Measurements from ENCODE around the gene AGO3.

AGO3 gene

GRCh38 chr1:36092166-36092797, 161.4 kb downstream of the AGO3 start:
- DNase-seq (ENCODE audit: low read depth) = no peak
- TF ChIP-seq, protein P1, sequence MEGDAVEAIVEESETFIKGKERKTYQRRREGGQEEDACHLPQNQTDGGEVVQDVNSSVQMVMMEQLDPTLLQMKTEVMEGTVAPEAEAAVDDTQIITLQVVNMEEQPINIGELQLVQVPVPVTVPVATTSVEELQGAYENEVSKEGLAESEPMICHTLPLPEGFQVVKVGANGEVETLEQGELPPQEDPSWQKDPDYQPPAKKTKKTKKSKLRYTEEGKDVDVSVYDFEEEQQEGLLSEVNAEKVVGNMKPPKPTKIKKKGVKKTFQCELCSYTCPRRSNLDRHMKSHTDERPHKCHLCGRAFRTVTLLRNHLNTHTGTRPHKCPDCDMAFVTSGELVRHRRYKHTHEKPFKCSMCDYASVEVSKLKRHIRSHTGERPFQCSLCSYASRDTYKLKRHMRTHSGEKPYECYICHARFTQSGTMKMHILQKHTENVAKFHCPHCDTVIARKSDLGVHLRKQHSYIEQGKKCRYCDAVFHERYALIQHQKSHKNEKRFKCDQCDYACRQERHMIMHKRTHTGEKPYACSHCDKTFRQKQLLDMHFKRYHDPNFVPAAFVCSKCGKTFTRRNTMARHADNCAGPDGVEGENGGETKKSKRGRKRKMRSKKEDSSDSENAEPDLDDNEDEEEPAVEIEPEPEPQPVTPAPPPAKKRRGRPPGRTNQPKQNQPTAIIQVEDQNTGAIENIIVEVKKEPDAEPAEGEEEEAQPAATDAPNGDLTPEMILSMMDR (IDR thresholded peaks at IDR 0.05; ENCODE audit: insufficient read depth, low read depth, low read length, missing control alignments) = no peak
- no peak overlapping the region for H3K4me3 ChIP-seq (ENCODE audit: low read depth, low read length)

- DNase-seq (ENCODE audit: low read depth) = no peak
- TF ChIP-seq, protein P1 (IDR thresholded peaks at IDR 0.05; ENCODE audit: insufficient read depth, low read depth, low read length, missing control alignments) = no peak
- no peak overlapping the region for H3K4me3 ChIP-seq (ENCODE audit: low read depth, low read length)
Measured at GRCh38 chr1:36092798-36093185, 161.9 kb downstream of the AGO3 start.

GRCh38 chr1:36093226-36093625, 162.3 kb downstream of the AGO3 start:
- TF ChIP-seq, protein P1 (IDR thresholded peaks at IDR 0.05; ENCODE audit: insufficient read depth, low read depth, low read length, missing control alignments) = no peak
- H3K4me3 ChIP-seq (ENCODE audit: low read depth, low read length) = no peak overlapping the region
- no peak for DNase-seq (ENCODE audit: low read depth)

DNA sequence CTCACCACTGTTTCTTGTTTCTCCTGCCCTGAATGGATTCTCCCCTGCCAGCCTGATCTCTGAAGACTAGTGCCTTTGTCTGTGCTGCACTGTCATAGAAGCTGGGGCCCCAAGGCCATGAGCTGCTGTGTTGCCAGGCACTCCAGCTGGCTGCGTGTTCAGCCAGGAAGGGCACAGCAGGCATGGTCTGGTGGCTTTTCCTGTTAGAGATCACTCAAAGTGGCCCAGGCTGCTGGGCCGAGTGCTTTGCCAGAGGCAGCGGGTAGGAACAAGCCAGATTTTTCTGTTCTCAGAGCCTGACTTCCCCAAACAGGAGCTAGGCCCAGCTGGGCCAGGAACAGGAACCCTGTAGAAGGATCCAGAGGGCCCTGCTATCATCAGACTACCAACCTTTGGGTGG, 163.0 kb downstream of the AGO3 start:
- DNase-seq (ENCODE audit: low read depth) = no peak
- H3K4me3 ChIP-seq (ENCODE audit: low read depth, low read length) = no peak overlapping the region
- TF ChIP-seq, protein P1 (IDR thresholded peaks at IDR 0.05; ENCODE audit: insufficient read depth, low read depth, low read length, missing control alignments) = no peak

GRCh38 chr1:36094621-36095061, 163.7 kb downstream of the AGO3 start:
- no peak overlapping the region for H3K4me3 ChIP-seq (ENCODE audit: low read depth, low read length)
- DNase-seq (ENCODE audit: low read depth) = no peak
- TF ChIP-seq, protein P1 (IDR thresholded peaks at IDR 0.05; ENCODE audit: insufficient read depth, low read depth, low read length, missing control alignments) = no peak

GRCh38 chr1:36095760-36096405, 165.0 kb downstream of the AGO3 start:
- no peak for DNase-seq (ENCODE audit: low read depth)
- TF ChIP-seq, protein P1 (IDR thresholded peaks at IDR 0.05; ENCODE audit: insufficient read depth, low read depth, low read length, missing control alignments) = no peak
- no peak overlapping the region for H3K4me3 ChIP-seq (ENCODE audit: low read depth, low read length)
